ENCODE measurements around the gene MUC4.

GRCh38 chr3:195717852-195718476, 93.8 kb downstream of the MUC4 start:
- no peak for TF ChIP-seq CTCF (conservative IDR thresholded peaks at IDR 0.05)
- TF ChIP-seq ZFX (IDR thresholded peaks at IDR 0.05): no peak
